Measurements from ENCODE around the gene ZCCHC2. TPM values are rescaled to one million over a fixed set of nuclear protein-coding genes. Genes with fewer than 3 reads are reported as not detected.

The ZCCHC2 gene
- total RNA-seq, 1 experiment from 2014 or later, result 8.3 TPM

- no peak for DNase-seq (ENCODE audit: low spot score)
Observed at GRCh38 chr18:62510789-62511188, 12.0 kb upstream of the ZCCHC2 start.

GRCh38 chr18:62512532-62512931, 10.3 kb upstream of the ZCCHC2 start:
- no peak for DNase-seq (ENCODE audit: low spot score)

GRCh38 chr18:62512996-62513395, 9.8 kb upstream of the ZCCHC2 start:
- no peak for DNase-seq (ENCODE audit: low spot score)

- DNase-seq (ENCODE audit: low spot score), result no peak
Observed at GRCh38 chr18:62514570-62514969, 8.3 kb upstream of the ZCCHC2 start.

- no peak for DNase-seq (ENCODE audit: low spot score)
Observed at GRCh38 chr18:62516242-62516641, 6.6 kb upstream of the ZCCHC2 start.

- DNase-seq (ENCODE audit: low spot score), result no peak
Observed at GRCh38 chr18:62518460-62519375, 4.1 kb upstream of the ZCCHC2 start.

- no peak for DNase-seq (ENCODE audit: low spot score)
Observed at GRCh38 chr18:62519684-62520083, 3.1 kb upstream of the ZCCHC2 start.

GRCh38 chr18:62521082-62521481, 1.7 kb upstream of the ZCCHC2 start:
- no peak for DNase-seq (ENCODE audit: low spot score)

- no peak for DNase-seq (ENCODE audit: low spot score)
Observed at GRCh38 chr18:62521593-62521992, 1.2 kb upstream of the ZCCHC2 start.

GRCh38 chr18:62522178-62522503, 684 bp upstream of the ZCCHC2 start:
- no peak for DNase-seq (ENCODE audit: low spot score)

- DNase-seq (ENCODE audit: low spot score), result no peak
Observed at GRCh38 chr18:62523255-62523588, 397 bp downstream of the ZCCHC2 start.

- peak; percentile 2 for DNase-seq (ENCODE audit: low spot score)
Observed at GRCh38 chr18:62523631-62524439, 1.0 kb downstream of the ZCCHC2 start.

GRCh38 chr18:62524440-62525200, 1.8 kb downstream of the ZCCHC2 start:
- DNase-seq (ENCODE audit: low spot score), result peak; percentile 6

- DNase-seq (ENCODE audit: low spot score), result no peak
Observed at GRCh38 chr18:62525608-62526007, 2.8 kb downstream of the ZCCHC2 start.

- DNase-seq (ENCODE audit: low spot score), result peak; percentile 41
Observed at GRCh38 chr18:62526098-62527025, 3.5 kb downstream of the ZCCHC2 start.

- no peak for DNase-seq (ENCODE audit: low spot score)
Observed at GRCh38 chr18:62529597-62529996, 6.8 kb downstream of the ZCCHC2 start.

GRCh38 chr18:62531078-62531477, 8.3 kb downstream of the ZCCHC2 start:
- DNase-seq (ENCODE audit: low spot score), result no peak

GRCh38 chr18:62531931-62532330, 9.1 kb downstream of the ZCCHC2 start:
- DNase-seq (ENCODE audit: low spot score), result no peak

GRCh38 chr18:62536005-62536404, 13.2 kb downstream of the ZCCHC2 start:
- no peak for DNase-seq (ENCODE audit: low spot score)

- no peak for DNase-seq (ENCODE audit: low spot score)
Observed at GRCh38 chr18:62537042-62537894, 14.4 kb downstream of the ZCCHC2 start.
